GM10847 (cell line): ENCODE measurements around the gene PHYH.

Source experiments
- POLR2A ChIP-seq: IDR thresholded peaks from 2 replicates; pipeline ENCODE4 v1.6.1; 2011; ENCODE audit not compliant: insufficient read length; ENCODE audit errors: extremely low read depth

PHYH gene

GRCh38 chr10:13329565-13329964, 29.7 kb upstream of the PHYH start:
- TF ChIP-seq POLR2A: no peak

GRCh38 chr10:13328613-13329012, 28.7 kb upstream of the PHYH start:
- TF ChIP-seq POLR2A: no peak

GRCh38 chr10:13328126-13328525, 28.3 kb upstream of the PHYH start:
- TF ChIP-seq POLR2A: no peak

- no peak for TF ChIP-seq POLR2A
Measured at GRCh38 chr10:13327534-13327933, 27.7 kb upstream of the PHYH start.

GRCh38 chr10:13322615-13323148, 22.8 kb upstream of the PHYH start:
- no peak for TF ChIP-seq POLR2A

- TF ChIP-seq POLR2A: no peak
Measured at GRCh38 chr10:13321576-13321975, 21.7 kb upstream of the PHYH start.

- no peak for TF ChIP-seq POLR2A
Measured at GRCh38 chr10:13319166-13319565, 19.3 kb upstream of the PHYH start.

GRCh38 chr10:13317474-13317873, 17.6 kb upstream of the PHYH start:
- TF ChIP-seq POLR2A: no peak

GRCh38 chr10:13316635-13317311, 16.9 kb upstream of the PHYH start:
- no peak for TF ChIP-seq POLR2A

GRCh38 chr10:13315361-13315760, 15.5 kb upstream of the PHYH start:
- TF ChIP-seq POLR2A: no peak

- no peak for TF ChIP-seq POLR2A
Measured at GRCh38 chr10:13311177-13311575, 11.3 kb upstream of the PHYH start.

- no peak for TF ChIP-seq POLR2A
Measured at GRCh38 chr10:13310518-13311176, 10.8 kb upstream of the PHYH start.

- TF ChIP-seq POLR2A: no peak
Measured at GRCh38 chr10:13309792-13310191, 9.9 kb upstream of the PHYH start.

GRCh38 chr10:13308096-13308495, 8.2 kb upstream of the PHYH start:
- no peak for TF ChIP-seq POLR2A

GRCh38 chr10:13306103-13306502, 6.2 kb upstream of the PHYH start:
- no peak for TF ChIP-seq POLR2A

- no peak for TF ChIP-seq POLR2A
Measured at GRCh38 chr10:13302821-13303555, 3.1 kb upstream of the PHYH start.
